SIG-M5 treated with dmso at 0.1 percent for 504 hours (cell line): Measurements from ENCODE around the gene ECI1.
"Not testable (repeated sequence)": the region's sequence is repeated elsewhere in the genome, so short reads cannot be mapped to it uniquely, and the experiment has no call there.

Experiments
- DNase-seq: peaks from one replicate; lab custom pipeline; 2025; ENCODE audit not compliant: unreplicated experiment; lab: John Stamatoyannopoulos, UW

ECI1 gene

DNA sequence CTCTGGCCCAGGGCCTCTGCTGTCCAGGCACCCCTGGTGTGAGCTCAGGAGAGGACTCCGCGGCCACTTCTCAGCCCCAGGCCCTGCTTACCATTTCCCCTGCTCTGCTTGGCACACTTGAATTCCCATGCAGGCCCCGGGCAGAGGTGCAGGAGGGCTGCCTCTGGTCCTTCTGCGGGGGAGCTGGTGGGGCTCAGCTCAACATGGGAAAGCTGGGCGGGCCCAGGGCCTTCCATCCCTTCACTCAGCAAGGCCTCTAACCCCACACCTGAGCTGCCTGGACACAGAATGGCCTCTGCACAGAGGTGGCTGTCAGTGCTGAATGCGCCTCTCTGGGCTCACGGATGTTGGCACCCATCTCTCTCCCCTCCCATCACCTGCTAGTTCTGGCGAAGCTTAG lies 29.1 kb upstream of the ECI1 start:
- no peak for DNase-seq

DNA sequence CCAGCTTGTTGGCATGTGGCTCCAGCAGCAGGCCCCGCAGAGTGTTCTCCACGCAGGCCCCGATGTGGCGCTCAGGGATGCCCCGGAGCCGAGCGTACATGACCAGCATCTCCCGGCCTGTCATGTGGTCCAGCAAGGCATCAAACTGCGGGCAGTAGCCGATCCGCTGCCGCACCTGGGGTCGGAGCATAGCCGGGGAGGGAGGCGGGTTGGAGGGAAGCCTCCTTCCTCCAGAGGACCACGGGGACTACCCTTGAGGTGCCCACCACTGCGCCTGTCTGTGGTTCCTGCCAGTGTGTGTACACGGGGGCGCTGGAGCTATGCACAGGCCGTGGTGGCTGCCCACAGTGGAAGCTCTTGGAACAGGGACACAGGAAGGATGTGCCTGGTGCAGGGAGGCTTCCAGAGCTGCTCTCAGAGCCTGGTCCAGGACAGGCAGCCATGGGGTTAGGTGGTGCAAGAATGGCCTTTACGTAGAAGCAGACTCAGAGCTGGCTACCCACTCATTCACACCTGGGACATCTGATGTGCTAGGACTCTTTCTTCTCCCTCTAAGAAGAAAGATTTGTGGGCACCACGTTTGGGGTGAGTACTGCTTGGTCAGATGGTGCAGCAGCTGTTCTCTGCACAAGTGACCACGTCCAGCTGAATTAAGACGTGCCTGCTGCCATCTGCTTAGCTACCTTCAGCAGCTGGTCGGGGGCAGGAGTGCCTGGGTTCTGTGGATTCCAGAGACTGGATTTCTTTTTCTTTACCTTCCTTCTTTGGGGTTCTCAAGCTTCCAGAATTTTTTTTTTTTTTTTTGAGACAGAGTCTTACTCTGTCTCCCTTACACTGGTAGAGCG lies 27.8 kb upstream of the ECI1 start:
- DNase-seq: no peak

DNA sequence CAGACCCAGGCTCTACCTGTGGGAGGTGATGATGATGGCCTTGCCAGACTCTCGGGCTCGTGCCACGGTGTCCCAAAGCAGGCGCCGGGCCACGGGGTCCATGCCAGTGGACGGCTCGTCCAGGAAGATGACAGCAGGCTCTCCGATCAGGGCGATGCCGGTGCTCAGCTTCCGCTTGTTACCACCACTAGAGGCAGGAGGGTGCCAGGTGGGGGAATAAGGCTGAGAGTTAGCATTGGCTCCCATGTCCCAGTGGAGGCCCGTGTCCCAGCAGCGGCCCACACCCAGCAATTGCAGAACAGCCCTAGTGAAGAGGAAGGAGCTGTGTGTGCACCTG lies 26.9 kb upstream of the ECI1 start:
- DNase-seq: no peak

DNA sequence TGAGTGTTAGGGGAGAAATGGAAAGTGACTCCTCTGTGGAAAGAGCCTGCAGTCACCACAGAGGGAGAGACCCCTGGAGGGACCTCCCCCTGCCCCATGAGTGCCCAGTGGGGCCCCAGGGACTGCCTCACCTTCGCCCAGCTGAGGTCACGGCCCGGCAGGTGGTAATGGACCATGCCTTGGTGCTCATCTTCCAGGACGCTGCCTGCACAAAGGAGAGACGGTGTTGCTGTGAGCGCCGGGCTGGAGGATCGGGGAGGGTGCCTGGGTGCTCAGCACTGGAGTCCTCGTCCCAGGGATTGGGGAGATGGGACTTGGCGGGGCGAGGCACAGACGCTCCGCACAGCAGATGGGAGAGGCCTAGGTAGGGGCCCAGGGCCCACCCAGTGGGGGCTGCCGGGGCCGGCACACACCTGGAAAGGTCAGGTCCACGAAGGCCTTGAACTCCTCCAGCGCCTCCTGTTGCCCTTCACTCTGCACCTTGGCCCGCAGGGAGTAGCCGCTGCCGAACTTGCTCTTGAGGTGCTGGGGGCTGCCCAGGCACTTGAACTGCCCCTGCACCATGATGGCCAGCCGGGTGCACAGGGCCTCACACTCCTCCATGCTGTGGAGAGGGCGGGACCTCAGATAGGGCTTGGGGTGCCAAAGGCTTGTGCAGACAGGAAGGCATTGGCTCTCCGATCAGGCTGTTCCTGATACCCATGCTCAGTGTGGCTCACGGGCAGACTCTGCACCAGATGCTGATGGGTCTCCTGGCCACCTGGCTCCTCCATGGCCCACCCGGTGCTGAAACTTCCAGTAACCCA lies 26.3 kb upstream of the ECI1 start:
- no peak for DNase-seq

DNA sequence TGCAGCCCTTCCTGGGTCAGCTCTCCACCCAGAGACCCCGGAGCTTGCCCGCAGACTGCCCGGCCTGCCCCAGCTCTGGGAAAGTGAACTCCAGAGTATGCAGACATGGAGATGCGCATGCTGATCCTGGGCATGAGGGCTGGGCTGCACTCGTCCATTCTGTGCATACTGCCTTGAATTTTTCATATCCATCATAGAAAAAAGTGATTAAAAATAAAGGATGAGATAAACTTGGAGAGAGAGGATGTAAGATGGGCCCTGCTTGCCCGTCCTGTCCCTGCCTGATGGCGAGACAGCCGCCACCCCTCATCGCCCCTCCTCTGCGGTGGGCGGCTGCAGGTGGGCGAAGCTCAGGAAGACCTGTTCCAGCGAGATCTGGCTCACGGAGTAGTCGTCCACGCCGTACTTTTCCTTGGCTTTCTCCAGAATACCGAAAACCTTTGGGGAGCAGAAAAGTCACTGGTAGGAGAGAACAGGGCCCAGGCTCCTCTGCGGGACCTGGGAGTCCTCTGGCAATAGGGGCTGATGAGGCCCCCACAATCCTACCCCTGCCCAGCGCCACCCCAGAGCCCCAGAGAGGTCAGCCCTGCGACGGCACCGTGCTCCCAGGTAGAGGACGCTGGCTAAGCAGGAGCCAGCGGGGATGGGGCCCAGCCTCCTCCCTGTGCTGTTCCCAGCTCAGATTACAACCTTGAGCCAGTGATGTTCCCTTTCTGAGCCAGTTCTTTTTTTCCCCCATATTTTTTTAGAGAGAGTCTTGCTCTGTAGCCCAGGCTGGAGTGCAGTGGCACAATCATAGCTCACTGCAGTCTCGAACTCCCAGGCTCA lies 25.2 kb upstream of the ECI1 start:
- no peak for DNase-seq

DNA sequence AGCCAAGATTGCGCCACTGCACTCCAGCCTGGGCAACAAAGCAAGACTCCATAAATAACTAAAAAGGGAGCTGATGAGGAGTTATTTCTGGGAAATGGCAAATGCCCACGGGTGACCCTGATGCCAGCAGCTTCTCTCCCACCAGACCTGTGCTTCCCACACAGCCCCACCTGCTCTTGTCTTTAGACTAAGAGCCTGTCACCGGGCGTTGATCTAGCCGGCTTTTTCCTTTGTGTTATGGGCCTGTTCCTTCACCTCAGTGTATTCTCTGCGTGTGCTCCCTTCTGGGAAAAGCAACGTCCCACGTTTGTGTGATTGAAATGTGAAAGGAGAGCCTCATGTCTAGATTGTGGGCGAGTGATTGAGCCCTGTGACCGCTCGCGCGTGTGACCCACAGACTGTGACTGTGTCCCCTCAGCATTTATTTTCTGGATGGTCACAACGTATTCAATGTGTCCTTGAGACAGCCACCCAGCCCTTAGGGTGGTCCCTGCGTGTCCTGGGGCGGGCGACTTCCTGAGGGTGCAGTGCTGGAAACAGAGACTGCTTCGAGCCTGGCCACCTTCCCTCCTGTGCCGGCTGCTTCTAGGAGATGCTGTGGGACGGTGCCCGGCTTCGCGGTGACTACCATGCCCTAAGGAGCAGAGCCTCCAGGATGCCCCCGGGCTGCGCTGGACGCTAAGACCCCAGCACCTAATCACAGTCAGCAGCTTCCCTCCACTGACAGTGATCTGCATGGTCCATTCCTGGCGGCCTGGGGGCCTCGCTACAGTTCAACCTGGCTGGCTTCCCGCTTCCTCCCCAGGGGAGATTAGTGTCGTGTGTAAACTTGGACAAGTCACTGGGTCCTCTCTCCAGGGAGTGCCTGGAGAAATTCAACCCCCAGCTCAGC lies 24.3 kb upstream of the ECI1 start:
- no peak for DNase-seq

DNA sequence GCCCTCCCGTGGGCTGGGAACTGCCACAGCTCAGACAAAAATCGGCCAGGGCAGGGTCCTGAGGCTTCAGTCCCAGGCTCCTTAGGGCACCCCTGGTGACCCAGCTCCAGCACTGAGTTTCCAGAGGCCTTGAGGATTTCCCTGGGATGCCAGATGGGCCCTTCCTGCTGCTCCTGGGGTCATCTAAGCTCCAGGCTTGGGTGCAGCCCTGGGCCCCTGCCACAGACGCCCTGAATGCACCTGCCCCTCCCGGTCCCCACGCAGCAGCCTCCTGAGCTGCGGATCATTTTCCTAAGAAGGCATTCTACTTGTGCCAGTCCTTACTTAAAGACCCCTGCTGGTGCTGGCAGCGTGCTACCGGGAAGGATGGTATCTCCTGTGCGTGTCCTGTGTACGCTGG lies 22.5 kb upstream of the ECI1 start:
- DNase-seq: no peak

DNA sequence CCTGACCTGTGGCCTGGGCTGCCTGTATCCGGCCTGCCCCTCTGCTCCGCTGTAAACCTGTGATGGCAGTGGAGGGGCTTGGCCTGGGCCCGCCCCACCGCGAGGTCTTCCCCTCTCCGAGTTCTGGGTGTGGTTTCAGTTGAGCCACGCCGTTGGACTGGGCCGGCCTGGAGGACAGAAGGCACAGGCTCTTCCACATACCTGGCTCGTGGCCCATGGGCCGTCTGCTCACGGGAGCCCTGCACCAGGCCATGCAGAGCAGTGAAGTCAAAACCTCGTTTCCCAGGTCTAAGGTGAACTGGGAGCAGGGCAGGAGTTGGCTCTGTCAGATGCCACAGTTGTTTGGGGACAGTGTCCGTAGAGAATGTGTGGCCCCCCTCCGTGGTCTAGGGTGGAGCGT lies 22.1 kb upstream of the ECI1 start:
- no peak for DNase-seq

DNA sequence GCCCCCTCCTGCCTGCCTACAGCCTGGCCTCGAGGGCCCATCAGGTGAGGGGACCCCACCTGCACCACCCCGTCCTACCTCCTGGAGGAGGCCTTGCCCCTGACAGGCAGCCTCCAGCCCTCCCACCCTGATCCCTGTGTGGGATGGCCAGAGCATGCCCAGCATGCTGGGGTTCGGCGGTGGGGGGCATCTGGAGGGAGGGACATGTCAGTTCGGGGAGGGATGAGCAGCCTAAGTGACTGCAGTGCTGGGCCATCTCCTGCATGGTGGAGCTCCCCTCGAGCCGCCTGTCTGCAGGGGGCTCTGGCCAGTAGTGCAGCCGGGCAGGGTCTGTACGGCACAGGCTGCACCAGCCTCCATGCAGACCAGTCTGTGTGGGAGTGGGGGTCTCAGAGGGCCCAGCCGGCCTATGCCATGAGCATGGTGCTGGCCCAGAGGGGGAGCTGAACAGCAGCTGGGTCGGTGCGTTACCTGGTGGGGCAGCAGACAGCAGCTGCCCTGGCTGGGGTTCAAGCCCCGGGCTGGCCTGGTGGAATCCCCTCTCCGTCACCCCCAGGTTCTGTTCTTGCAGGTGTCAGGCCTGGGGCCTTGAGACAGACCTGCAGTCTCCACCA lies 20.6 kb upstream of the ECI1 start:
- DNase-seq: no peak

DNA sequence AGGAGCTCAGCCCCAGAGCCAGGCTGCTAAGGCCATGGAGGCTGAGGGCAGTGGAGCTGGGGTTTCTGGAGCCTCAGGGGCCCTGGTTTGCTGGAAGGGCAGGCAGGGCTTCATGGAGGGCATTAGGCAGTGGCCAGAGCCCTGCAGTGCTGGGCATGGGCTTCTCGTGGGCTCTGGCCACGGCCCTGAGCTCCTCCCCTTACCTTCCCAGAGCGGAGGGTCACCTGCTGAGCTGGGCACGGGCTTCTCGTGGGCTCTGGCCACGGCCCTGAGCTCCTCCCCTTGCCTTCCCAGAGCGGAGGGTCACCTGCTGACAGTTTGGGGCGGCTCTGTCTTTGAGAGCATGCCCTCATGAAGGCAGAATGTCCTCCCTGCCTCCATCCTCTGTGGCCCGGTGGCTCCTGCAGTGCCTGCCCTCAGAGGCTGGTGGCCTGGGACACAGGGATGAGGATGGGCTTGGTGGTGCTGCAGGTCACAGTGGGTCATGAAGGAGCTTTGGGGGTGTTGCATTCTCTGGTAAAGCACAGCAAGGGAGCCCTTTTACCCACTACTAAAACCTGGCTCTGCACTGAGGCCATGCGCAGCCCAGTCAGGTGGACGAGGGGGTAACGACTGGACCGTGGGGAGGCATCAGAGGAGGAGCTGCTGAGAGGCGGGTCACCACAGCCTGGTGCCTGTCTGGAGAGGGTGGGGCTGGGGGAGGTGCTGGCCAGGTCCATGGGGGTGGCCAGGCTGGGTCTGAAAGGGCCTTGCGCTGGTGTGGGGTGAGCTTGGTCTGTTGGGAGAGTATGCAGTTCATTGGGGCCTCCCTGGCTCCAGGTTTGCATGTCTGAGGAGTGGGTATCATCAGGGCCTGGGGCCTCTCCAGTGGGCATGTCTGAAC lies 19.4 kb upstream of the ECI1 start:
- no peak for DNase-seq

DNA sequence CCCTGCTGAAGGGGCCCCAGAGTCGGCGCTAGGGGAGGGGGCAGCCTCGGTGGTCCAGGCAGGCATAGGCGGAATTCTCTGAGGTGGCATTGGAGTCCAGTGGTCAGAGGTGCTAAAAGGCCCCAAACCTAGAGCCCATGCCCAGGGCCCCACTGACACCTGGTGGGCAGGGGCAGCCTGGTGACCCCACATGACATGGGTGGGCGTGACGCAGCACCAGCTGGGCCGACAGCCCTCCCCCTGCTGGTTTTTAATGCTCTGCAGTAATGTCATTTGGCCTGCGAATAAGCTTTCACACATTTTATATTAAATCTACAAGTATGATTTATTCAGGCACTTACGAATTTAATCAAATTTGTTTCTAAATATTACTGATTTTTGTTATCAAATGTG lies 18.7 kb upstream of the ECI1 start:
- DNase-seq: no peak

DNA sequence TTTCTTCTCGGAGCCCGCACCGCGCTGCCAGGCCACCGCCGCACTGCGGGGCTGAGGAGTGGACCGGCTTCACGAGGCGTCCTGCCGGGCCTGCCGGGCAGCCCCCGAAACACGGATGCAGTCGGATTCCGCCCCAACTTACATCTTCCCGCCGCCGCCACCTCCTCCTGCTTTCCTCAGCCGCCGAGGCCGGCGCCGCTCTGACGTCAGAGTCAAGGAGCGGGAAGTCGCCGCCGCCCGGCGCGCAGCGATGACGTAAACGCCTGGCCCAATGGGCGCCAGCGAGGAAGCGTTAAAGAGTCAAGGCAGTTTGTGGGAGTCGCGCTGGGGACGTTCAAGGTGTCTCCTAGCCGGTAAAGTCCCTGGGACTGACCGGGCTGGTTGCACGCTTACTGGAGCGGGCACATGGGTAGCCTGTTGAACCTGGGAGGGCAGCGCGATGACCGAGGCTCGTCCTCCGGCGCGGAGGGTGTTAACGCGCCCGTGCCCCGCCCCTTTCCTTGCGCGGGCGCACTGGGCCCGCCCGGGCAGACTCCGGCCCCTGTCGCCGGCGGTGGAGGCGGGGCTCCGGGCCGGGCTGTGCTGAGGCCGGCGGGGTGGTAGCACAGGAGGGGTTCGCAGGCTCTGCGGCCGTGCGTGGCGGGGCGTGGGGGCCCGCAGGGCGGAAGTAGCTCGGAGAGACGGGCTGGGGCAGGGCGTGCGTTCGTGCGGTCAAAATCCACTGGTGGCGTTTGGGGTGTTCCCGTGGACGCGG lies 16.7 kb upstream of the ECI1 start, which contains the start of gene RNPS1:
TSS of gene RNPS1 (minus strand) at position 214 of the 754 bp plus-strand sequence. CDS start 3,483 bp downstream, outside the sequence.
- DNase-seq: peak; percentile 78

DNA sequence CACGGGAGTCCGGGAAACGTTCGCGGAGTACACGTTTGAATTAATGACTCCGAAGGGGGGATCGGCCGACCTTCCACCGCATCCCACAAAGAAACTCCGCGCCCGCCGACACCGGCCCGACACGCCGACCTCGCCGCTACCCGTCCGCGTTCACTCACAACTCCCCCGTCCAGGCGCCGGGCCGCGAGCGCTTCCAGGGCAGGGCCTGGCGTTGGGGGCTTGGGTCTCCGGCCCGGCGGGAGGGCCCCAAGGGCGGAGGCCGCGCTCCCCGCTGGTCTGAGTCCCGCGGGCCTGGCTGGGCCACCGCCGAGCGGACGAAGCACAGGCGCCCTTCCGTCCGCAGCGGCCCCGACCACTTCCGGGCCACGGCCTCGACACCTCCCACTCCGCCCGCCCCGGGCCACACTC lies 16.1 kb upstream of the ECI1 start:
- not testable (repeated sequence) for DNase-seq

DNA sequence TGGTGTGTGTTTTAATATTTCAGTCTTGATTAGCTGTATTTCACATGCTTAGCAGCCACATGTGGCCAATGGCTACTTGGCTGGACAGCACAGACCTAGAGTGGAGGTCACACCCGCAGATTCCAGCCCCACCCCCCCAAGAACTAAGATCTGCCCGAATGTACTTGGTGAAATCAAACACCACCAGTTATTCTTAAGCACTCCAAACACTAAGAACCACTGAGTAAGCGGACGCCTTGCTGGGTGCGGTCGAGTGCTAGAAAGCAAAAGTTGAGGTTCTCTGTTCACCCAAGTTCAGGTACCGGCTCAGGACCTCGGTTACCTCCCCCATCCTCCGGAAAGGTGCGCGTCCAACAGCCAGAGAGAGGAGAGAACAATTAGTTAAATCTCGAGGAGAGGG lies 15.5 kb upstream of the ECI1 start:
- DNase-seq: not testable (repeated sequence)

DNA sequence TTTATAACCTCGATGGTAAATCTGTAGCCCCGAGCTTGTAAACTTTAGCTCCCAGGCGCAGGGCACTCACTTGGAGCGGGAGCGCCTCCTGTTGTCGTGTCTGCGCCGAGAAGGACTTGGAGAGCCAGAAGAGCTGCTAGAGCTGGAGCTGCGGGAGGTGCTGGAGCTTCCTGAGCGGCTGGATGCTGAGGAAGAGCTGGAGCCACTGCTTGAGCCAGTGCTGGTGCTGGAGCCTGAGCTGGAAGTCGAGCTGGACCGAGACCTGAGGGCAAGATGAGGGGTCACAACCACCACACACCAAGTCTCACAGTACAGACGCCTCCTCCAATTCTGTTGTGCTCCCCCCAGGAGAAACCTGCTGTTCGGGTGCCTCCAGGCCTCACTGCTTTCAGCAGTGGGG lies 11.6 kb upstream of the ECI1 start:
- not testable (repeated sequence) for DNase-seq

DNA sequence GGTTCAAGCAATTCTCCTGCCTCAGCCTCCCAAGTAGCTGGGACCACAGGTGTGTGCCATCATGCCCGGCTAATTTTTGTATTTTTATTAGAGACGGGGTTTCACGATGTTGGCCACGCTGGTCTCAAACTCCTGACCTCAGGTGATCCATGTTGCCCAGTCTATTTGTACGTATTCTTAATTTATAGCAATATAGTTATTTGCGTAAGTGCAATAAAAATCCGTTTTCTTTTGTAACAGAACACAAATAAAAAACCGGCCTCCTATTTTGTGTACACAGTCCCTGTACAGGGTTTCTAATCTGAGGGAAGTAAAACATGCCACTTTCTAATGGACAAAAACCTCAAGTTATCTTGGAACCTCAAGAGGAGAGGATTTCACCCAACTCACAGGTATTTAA lies 8.9 kb upstream of the ECI1 start:
- DNase-seq: no peak

DNA sequence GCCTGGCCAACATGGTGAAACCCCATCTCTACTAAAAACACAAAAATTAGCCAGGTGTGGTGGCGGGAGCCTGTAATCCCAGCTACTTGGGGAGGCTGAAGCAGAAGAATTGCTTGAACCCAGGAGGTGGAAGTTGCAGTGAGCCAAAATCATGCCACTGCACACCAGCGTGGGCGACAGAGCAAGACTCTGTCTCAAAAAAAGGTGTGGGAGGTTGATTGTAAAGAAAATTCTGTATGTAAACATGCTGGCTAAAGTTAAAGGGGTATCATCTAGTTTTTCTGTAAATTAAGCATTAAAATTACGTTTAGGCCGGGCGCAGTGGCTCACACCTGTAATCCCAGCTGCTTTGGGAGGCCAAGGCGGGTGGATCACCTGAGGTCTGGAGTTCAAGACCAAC lies 7.1 kb upstream of the ECI1 start:
- not testable (repeated sequence) for DNase-seq

DNA sequence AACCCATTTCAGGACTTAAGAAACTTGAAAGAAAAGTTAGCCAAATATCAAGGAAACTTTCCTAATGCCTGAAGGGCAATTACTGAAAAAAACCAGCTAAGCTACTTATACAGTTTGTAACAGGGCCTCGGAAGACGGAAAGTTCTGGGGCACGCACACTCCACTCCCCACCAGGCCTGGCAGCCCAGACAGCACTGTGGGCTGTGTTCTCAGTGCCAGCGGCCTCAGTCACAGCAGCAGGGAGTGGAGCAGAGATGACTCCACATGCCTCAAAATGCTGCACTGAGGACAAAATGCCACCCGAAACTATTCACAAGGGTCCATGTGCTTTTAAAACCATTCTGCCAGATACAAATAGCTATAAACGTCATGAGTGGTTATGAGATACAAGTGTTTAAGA lies 6.3 kb upstream of the ECI1 start:
- DNase-seq: no peak
